GM21529 (cell line): ENCODE results near the gene SDSL.

Source experiments
- ATAC-seq: cut with Tn5 transposase; IDR thresholded peaks from one replicate; pipeline ENCODE4 v1.9.1; 2021; ENCODE audit not compliant: unreplicated experiment

SDSL gene

DNA sequence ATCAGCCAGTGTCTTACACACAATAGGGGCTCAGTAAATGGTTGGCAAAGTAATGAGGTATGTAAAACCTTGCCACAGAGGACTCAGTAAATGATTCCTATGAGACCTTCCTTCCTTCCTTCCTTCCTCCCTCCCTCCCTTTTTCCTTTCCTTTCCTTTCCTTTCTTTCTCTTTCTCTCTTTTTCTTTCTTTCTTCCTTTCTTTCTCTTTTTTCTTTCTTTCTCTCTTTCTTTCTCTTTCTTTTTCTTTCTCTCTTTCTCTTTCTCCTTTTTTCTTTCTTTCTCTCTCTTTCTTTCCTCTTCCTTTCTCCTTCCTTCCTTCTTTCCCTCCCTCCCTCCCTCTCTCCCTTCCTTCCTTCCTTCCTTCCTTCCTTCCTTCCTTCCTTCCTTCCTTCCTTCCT lies 26.0 kb upstream of the SDSL start:
- ATAC-seq, result no peak

DNA sequence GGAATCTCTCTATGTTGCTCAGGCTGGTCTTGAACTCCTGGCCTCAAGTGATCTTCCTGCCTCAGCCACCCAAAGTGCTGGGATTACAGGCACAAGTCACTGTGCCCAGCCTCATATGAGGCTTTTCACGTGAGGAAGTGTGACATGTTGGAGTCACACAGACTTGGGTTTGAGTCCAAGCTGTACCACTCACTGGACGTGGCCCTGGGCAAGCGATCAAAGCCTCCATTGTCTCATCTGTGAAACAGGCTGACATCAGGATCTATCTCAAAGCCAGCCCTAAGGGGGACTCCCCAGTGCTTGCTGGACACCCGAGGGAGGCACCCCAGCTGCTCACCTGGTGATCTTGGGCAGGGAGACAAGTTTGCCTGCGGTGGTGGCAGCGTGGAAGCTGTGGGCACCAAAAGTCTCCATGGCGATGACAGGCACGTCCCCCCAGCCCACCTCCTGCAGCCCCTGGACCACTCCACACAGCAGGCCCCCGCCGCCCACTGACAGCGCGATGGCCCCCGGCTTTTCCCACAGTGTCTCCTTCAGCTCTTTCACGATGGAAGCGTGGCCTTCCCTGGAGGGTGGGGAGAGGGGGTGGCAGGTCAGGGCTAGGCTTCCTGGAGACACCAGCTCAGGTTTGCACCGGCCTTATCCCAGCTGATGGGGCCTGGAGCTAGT lies 25.2 kb upstream of the SDSL start:
- ATAC-seq, result no peak

DNA sequence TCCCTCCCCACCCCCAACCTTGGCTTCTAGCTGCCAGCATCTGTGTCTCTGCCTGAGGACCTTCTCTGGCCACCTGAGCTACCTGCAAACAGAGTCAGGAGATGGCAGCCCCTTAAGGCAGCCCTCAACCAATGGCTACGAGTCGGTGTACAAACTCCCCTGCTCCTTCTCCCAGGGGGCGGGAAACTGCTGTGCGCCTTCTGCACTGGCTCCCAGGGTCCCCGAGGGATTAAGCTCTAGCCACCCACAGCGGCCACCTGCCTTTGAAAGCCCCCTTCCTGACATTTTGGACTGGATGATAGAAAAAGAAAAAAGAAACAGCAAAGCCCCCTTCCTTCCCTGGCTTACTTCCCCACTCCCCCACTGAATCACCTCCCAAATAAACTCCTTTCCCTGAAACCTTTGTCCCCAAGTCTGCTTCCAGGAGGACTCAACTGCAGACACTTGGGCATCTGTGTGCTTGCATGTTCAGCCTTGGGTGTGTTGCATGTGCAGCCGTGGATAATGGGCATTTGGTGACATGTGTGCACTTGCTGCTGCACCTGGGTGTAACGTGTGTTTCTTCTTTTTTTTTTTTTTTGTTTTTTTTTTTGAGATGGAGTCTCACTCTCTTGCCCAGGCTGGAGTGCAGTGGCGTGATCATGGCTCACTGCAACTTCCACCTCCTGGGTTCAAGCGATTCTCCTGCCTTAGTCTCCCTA lies 24.5 kb upstream of the SDSL start:
- ATAC-seq, result no peak

DNA sequence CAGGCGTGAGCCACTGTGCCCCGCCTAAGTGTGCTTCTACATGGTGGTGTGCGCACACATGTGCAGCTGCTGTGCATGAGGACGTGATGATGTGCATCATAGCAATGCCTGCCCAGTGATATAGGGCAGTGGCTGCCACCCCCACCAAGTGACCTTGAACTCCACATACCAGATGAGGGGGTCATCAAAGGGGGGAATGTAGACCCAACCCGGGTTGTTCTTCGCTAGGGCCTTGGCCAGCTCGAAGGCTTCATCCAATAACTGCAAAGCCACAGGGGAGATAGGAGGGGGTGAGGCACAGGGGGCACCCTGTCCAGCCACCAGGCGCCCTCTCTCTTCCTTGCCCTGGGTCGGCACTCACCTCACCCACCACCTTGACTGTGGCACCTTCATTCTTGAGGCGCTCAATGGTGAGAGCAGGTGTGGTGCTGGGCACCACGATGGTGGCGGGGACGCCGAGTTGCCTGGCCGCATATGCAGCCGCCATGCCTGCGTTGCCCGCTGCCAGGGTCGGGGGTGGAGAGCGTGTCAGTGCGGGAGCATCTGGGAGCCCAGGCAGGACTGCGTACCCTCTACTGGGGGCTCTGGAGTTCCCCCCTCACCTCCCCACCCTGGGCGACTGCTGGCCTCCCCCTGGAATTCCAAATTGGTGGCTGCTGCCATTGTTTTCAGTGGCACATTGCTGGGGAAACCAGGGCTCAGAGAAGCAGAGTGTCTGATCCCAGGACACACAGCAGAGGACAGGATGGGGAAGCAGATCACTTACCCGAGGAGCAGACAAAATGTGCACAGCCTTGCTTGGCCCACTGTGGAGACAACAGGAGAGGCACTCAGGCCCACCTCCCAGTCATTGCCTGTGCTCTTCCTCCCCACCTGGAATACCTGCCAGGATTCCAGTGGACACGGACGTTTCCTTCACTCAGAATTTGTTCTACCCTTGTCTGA lies 23.6 kb upstream of the SDSL start:
- no peak for ATAC-seq

- no peak for ATAC-seq
Observed at GRCh38 chr12:113399490-113399889, 22.7 kb upstream of the SDSL start.

DNA sequence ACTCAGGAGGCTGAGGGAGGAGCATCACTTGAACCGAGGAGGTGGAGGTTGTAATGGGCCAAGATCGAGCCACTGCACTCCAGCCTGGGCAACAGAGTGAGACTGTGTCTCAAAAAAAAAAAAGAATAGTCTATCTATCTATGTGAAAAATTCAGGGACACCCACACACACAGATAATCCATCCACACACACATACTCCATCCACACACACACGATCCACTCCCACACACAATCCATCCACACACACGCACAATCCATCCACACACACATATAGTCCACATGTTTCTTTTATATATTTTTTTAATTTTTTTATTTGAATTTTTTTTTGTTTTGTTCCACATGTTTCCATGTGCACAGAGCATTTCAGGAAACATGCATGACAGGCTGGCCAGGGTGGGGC lies 21.8 kb upstream of the SDSL start:
- ATAC-seq, result no peak

DNA sequence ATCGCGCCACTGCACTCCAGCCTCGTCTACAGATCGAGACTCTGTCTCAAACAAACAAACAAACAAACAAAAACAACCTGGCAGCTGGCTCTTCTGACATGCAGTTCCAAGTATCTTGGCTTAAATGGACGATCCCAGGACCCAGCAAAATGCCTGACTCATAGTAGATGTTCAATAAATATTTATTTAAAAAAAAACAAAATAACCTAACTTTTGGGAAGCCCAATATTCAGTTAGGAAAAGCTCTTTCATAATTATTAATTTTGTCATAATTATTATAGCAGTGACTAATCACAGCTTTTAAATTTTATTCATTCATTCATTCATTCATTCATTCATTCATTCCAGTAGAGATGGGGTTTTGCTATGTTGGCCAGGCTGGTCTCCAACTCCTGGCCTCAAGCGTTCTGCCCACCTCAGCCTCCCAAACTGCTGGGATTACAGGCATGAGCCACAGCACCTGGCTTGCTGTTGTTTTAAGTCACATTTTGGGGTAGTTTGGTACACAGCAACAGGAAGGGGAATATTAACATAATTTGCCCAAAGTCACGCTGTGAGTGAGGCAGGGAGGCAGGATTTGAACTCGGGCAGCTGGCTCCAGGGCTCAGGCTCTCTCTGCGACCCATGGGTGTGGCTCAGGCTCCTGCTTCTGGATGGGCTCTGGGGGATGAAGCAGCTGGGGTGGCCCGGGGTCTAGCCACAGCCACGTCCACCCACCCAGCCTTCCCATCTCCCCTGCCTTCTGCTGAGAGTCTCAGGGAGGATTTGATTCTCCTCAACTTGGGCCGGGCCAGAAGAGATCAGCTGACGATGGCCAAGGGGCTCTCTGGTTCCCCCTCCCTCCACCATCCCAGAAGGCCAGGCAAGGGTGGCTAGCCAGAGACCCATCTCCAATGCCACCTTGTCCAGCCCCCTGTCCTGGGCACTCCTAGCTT lies 20.8 kb upstream of the SDSL start:
- no peak for ATAC-seq

DNA sequence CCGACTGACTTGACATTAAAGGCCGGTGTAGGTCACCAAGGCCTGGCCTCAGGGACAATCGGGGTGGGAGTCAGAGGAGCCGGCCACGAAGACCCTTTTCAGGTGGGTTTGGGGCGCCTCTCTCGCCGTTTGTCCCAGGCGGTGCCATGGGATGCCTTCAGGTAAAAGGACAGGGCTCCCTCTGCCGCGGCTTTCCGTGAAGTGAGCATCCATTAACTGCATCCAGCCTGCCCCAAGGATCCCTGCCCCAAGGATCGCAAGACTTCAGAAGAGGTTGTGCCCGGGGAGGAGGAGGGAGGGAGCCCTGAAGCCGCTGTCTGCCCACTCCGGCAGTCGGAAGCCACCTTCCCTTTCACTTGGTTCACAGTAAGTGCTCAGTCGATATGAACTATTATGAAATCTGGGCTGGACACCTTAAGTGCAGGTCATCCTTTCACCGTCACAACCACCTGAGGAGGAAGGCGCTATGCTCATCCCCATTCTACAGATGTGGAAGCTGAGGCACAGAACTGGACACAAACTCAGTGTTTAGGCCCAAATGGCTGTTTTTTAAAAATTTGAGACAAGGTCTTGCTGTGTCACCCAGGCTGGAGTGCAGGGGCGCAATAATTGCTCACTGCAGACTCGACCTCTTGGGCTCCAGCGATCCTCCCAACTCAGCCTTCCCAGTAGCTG lies 19.5 kb upstream of the SDSL start:
- ATAC-seq, result no peak

DNA sequence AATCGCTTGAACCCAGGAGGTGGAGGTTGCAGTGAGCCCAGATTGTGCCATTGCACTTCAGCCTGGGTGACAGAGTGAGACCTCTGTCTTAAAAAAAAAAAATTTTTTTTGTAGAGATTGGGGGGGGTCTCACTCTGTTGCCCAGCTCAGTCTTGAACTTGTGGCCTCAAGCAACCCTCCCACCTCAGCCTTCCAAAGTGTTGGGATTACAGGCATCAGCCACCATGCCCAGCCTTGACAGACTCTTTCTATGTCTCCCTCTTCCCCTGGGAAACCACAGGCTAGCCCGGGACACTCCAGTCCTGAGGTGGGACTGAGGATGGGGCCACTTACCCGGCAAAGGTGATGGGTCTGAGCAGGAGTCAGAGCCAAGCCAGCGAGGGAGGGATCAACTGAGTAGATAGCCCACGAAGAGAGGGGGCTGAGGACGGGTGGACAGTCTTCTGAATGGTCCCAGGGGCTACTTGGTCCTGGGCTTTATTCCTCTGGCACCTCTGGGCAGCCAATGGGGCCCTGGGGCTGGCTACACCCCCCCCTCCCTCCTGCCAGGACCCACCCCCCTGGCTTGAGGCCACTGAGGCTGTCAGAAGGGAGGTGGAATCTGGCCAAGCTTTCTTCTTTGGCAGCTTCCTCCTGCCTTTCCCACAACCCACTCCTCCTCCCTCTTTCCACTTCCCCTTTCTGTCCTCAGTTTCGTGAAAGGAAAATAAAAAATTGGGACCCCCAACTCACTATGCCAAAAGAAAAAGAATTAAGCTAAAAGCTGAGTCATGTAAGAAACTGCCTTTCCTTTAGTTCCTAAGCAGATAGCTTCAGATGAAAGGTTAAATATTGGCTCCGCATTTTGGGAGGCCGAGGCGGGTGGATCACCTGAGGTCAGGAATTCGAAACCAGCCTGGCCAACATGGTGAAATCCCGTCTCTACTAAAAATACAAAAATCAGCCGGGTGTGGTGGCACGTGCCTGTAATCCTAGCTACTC lies 18.5 kb upstream of the SDSL start, which contains the start of gene SDS:
Gene SDS (minus strand): TSS at position 453 of the 981 bp plus-strand sequence. CDS start 4,179 bp downstream, outside the sequence.
- no peak for ATAC-seq

- no peak for ATAC-seq
Observed at GRCh38 chr12:113405694-113406093, 16.5 kb upstream of the SDSL start.

- no peak for ATAC-seq
Observed at GRCh38 chr12:113407931-113408600, 14.1 kb upstream of the SDSL start.

DNA sequence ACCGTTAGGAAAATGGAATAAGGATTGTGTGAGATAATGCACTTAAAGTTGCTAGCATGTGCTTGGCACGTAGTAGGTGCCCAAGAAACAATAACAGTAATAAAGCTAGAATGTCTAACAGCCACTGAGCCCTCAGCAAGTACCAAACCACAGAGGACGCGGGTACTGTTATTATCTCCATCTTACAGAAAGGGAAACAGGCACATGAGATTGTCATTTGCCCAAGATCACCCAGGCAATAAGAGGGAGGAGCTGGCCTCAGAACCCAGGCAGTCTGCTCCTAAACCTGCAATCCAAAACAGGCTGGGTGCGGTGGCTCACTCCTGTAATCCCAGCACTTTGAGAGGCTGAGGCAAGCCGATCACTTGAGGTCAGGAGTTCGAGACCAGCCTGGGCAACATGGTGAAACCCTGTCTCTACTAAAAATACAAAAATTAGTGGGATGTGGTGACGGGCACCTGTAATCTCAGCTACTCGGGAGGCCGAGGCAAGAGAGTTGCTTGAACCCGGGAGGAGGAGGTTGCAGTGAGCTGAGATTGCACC lies 13.4 kb upstream of the SDSL start:
- ATAC-seq, result no peak

DNA sequence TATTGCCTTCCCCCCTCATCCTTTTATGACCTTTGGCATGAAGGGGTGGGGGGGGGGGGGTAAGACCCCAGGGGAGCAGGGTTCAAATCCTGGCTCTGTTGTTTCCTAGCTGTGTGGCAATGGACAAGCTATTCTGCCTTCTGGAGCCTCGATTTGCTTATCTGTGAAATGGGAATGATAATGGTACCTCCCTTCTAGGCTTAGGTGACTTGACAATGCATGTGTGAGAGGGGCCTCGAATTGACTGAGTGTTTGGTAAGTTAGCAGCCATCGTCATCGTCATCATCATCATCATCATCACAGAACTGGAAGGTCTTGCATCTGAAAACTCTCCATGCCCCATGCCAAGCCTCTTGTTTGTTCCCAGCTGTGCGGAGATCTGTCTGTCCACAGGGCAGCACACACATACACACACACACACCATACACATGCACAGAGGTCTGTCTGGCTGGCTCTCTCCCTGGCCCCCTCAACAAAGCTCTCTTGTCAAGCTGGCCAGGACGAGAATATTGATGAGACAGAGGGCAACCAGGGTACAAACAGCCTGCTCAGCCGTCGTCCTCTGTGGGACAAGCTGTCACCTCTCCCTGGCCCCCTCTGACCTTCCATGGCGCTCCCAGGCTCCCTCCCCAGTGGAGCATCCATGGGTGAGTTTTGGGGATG lies 12.6 kb upstream of the SDSL start:
- no peak for ATAC-seq

DNA sequence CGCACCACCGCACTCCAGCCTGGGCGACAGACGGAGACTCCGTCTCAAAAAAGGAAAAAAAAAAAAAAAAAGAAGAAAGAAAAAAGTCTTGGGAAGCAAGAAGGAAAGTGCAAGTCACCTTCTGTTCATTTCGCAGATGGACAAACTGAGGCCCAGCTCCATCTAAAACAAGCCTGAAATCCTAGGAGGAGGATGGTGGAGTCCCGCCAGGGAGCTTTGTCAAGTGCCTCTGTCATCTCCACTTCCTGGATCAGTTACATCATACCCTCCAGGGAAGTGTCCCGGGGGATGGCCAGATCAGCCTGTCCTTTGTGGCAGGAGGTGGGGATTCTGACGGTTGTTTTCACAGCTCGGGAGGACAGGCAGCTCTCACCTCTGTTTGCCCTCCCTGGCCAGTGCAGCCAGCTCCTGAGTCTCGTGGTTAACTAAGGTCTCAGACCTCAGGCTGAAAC lies 8.7 kb upstream of the SDSL start:
- no peak for ATAC-seq

DNA sequence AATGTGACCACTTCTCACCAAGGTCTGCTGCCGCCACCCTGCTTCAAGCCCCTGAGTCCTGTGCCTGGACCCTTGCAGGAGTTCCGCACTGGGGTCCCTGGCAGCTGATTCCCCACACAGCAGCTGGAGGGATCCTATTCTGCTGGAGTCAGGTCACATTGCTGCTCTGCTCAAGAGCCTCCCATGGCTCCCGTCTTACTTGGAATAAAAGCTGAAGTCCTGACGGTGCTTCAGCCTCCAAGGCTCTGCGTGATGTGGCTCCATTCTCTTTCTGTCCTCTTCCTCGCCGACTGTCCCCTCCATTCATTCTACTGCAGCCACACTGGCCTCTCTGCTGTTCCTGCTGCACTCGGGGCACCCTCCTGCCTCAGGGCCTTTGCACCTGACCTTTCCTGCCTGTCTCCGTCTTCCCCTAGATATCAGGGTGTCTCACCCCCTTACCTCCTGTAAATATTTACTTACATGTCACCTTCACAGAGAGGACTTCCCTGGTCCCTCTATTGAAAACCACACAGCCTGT lies 7.6 kb upstream of the SDSL start:
- no peak for ATAC-seq

DNA sequence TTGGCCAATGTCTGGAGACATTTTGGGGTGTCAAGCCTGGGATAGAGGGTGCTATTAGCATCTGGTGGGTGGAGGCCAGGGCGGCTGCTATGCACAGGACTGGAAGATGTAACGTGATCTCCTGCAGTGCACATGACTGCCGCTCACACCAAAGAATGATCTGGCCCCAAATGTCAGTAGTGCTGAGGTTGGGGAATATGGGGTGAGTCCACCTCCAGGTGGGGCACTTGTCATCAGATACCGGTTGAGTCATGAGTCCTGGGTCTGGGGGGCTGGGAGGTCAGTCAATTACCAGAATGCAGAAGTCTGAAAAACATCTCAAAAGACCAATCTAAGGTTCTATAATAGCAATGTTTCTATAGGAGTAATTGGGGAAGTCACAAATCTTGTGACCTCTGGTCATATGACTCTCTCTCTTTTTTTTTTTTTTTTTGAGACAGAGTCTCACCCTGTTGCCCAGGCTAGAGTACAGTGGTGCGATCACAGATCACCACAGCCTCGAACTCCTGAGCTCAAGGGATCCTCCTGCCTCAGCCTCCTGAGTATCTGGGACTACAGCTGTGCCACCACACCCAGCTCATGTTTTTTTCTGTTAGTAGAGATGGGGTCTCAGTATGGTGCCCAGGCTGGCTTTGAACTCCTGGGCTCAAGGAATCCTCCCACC lies 6.0 kb upstream of the SDSL start:
- no peak for ATAC-seq
